Right atrium auricular region (tissue), 2 donors: ENCODE results near the gene ARFGAP1. TPM values are rescaled to one million over a fixed set of nuclear protein-coding genes. Genes with fewer than 3 reads are reported as not detected.

ENCODE experiments used
- DNase-seq: peaks from one replicate; pipeline ENCODE4 v3.0.0-alpha.2; 2019; ENCODE audit warnings: low spot score
- H3K27ac ChIP-seq, 2 donors: fragments of 200-600 bp; sonication (generic); 1 replicate in 1 of 2; 2 replicates in 1 of 2; pipeline ENCODE4 v1.5.1; 2016 to 2019
- H3K27me3 ChIP-seq, 2 donors: fragments of 200-600 bp; sonication (generic); one replicate each; pipeline versions ENCODE4 v1.5.1 to v1.6.0; 2017 to 2019
- H3K36me3 ChIP-seq: fragments of 200-600 bp; sonication (generic); one replicate; pipeline ENCODE4 v1.5.1; 2016
- H3K4me1 ChIP-seq, 2 donors: fragments of 200-600 bp; sonication (generic); one replicate each; pipeline versions ENCODE4 v1.5.1 to v1.6.0; 2017 to 2019
- H3K4me3 ChIP-seq, 2 donors: fragments of 200-600 bp; sonication (generic); 1 replicate in 1 of 2; 2 replicates in 1 of 2; pipeline ENCODE4 v1.5.1; 2017 to 2019; ENCODE audit warnings: mild to moderate bottlenecking in 1 of 2, moderate library complexity in 1 of 2
- H3K9me3 ChIP-seq, 2 donors: fragments of 200-600 bp; sonication (generic); one replicate each; pipeline ENCODE4 v1.5.1; 2019
- CTCF ChIP-seq, 2 donors: fragments of 200-600 bp; sonication (generic); IDR thresholded peaks; one replicate each; pipeline ENCODE4 v1.5.1; 2019; ENCODE audit warnings: antibody characterized with exemption in 2 of 2
- total RNA-seq, 2 donors: library from RNA; depleted of rRNA; stranded (reverse); fragments of >200 nt; gene quantifications; one replicate each; pipeline ENCODE4 v1.1.0, GENCODE V29; 2016

The ARFGAP1 gene
- 10 to 100 TPM; 19.1 to 20.7 TPM for total RNA-seq

GRCh38 chr20:63272105-63273058 lies at the start of gene ARFGAP1:
TSS of gene ARFGAP1 (plus strand) at chr20:63272813. CDS start at chr20:63275581, 2,768 bp downstream.
- Histone ChIP-seq H3K27me3 (no peaks in the 10 kb centered on the region), H3K27ac (peak within 1 kb of the TSS; percentile 62 to 69), H3K4me1 (peaks cover 0 to 23% of the 10 kb centered on the region in 2 donors), H3K36me3 (peaks cover 13% of the 10 kb centered on the region), H3K4me3 (peak within 1 kb of the TSS; percentile 75 to 97), H3K9me3 (no peaks in the 10 kb centered on the region)
- TF ChIP-seq CTCF (IDR thresholded peaks at IDR 0.05): no peak
- DNase-seq: peak; percentile 88

GRCh38 chr20:63223121-63223825 lies 49.3 kb upstream of the ARFGAP1 start:
- Histone ChIP-seq H3K4me1 (peaks cover 0 to 6% of the 10 kb centered on the region in 2 donors), H3K36me3 (no peaks in the 10 kb centered on the region), H3K27ac (no peak overlapping the region), H3K9me3 (no peaks in the 10 kb centered on the region), H3K4me3 (no peak overlapping the region), H3K27me3 (no peaks in the 10 kb centered on the region)
- TF ChIP-seq CTCF (IDR thresholded peaks at IDR 0.05): peak; percentile 50 to 66
- DNase-seq: no peak

- no peak for TF ChIP-seq CTCF (IDR thresholded peaks at IDR 0.05)
- no peak overlapping the region for H3K4me3 ChIP-seq
- no peaks in the 10 kb centered on the region for H3K27me3 ChIP-seq
- DNase-seq: no peak
- no peaks in the 10 kb centered on the region for H3K36me3 ChIP-seq
- no peaks in the 10 kb centered on the region for H3K9me3 ChIP-seq
- peaks cover 0 to 6% of the 10 kb centered on the region in 2 donors for H3K4me1 ChIP-seq
- no peak overlapping the region for H3K27ac ChIP-seq
These were observed 48.8 kb upstream of the ARFGAP1 start for GRCh38 chr20:63223826-63224207.

- no peak for TF ChIP-seq CTCF (IDR thresholded peaks at IDR 0.05)
- no peaks in the 10 kb centered on the region for H3K9me3 ChIP-seq
- peaks cover 0 to 6% of the 10 kb centered on the region in 2 donors for H3K4me1 ChIP-seq
- no peak overlapping the region for H3K4me3 ChIP-seq
- no peak overlapping the region for H3K27ac ChIP-seq
- H3K36me3 ChIP-seq: no peaks in the 10 kb centered on the region
- H3K27me3 ChIP-seq: no peaks in the 10 kb centered on the region
- no peak for DNase-seq
These were observed 48.1 kb upstream of the ARFGAP1 start for GRCh38 chr20:63224412-63225081.

- no peaks in the 10 kb centered on the region for H3K36me3 ChIP-seq
- H3K9me3 ChIP-seq: no peaks in the 10 kb centered on the region
- TF ChIP-seq CTCF (IDR thresholded peaks at IDR 0.05): no peak
- H3K27ac ChIP-seq: no peak overlapping the region
- DNase-seq: no peak
- H3K27me3 ChIP-seq: no peaks in the 10 kb centered on the region
- H3K4me3 ChIP-seq: no peak overlapping the region
- H3K4me1 ChIP-seq: peaks cover 0 to 6% of the 10 kb centered on the region in 2 donors
These were observed 47.5 kb upstream of the ARFGAP1 start for GRCh38 chr20:63225082-63225454.
